ENCODE results near the gene DCUN1D2.

GRCh38 chr13:113428871-113429607, 61.5 kb downstream of the DCUN1D2 start:
- TF ChIP-seq POLR2AphosphoS5 (IDR thresholded peaks at IDR 0.05) (no peak), CTCF (IDR thresholded peaks at IDR 0.05) (no peak)
